Breast epithelium (tissue), 4 donors: ENCODE measurements around the gene RAPGEF4. TPM values are rescaled to one million over a fixed set of nuclear protein-coding genes. Genes with fewer than 3 reads are reported as not detected.

ENCODE experiments used
- DNase-seq, 2 donors: peaks; one replicate each; pipeline ENCODE4 v3.0.0-alpha.2; 2019; ENCODE audit warnings: low spot score in 2 of 2
- H3K27ac ChIP-seq, 2 donors: fragments of 200-600 bp; sonication (generic) in 1 of 2; one replicate each; pipeline ENCODE4 v1.5.1; 2016 to 2019; ENCODE audit warnings: mild to moderate bottlenecking in 1 of 2
- H3K27me3 ChIP-seq, 2 donors: fragments of 200-600 bp; sonication (generic) in 1 of 2; one replicate each; pipeline versions ENCODE4 v1.5.1 to v1.6.0; 2017 to 2019; ENCODE audit warnings: control low read depth in 1 of 2, mild to moderate bottlenecking in 1 of 2
- H3K36me3 ChIP-seq: fragments of 200-600 bp; one replicate; pipeline ENCODE4 v1.5.1; 2019
- H3K4me1 ChIP-seq, 2 donors: fragments of 200-600 bp; sonication (generic); one replicate each; pipeline ENCODE4 v1.5.1; 2016 to 2019; ENCODE audit warnings: control low read depth in 1 of 2
- H3K4me3 ChIP-seq, 3 donors: fragments of 200-600 bp; sonication (generic); 1 replicate in 2 of 3; 2 replicates in 1 of 3; pipeline ENCODE4 v1.5.1; 2016 to 2019; ENCODE audit warnings: mild to moderate bottlenecking in 3 of 3, moderate library complexity in 2 of 3
- H3K9me3 ChIP-seq, 2 donors: fragments of 200-600 bp; sonication (generic) in 1 of 2; one replicate each; pipeline ENCODE4 v1.5.1; 2016 to 2019; ENCODE audit warnings: control low read depth in 1 of 2
- POLR2A ChIP-seq: fragments of 450-650 bp; IDR thresholded peaks from one replicate; pipeline ENCODE4 v1.6.1; 2016; ENCODE audit warnings: antibody characterized with exemption, mild to moderate bottlenecking, moderate library complexity
- POLR2AphosphoS5 ChIP-seq, 3 donors: sonication (generic); formaldehyde crosslinking; IDR thresholded peaks; one replicate each; pipeline ENCODE4 v1.6.1; 2017; ENCODE audit warnings: antibody characterized with exemption in 3 of 3
- intact Hi-C: fragments of 100-400 bp; cut with DNase I; formaldehyde crosslinking; loops from one replicate; pipeline ENCODE4 v1.15.1; 2023; ENCODE audit warnings: low total_unique reads
- total RNA-seq, 3 donors: library from RNA; depleted of rRNA; stranded (reverse); fragments of >200 nt; gene quantifications; one replicate each; pipeline ENCODE4 v1.1.0, GENCODE V29; 2016
- TF ChIP-seq, protein P1 (sequence below), 3 donors: fragments of 450-650 bp; IDR thresholded peaks; one replicate each; pipeline ENCODE4 v1.5.1; 2016 to 2017; ENCODE audit warnings: antibody characterized with exemption in 3 of 3, mild to moderate bottlenecking in 3 of 3, moderate library complexity in 3 of 3

Gene RAPGEF4
- total RNA-seq, 3 donors from 2014 or later = 7.7 to 12.8 (median 11.6) TPM

DNA sequence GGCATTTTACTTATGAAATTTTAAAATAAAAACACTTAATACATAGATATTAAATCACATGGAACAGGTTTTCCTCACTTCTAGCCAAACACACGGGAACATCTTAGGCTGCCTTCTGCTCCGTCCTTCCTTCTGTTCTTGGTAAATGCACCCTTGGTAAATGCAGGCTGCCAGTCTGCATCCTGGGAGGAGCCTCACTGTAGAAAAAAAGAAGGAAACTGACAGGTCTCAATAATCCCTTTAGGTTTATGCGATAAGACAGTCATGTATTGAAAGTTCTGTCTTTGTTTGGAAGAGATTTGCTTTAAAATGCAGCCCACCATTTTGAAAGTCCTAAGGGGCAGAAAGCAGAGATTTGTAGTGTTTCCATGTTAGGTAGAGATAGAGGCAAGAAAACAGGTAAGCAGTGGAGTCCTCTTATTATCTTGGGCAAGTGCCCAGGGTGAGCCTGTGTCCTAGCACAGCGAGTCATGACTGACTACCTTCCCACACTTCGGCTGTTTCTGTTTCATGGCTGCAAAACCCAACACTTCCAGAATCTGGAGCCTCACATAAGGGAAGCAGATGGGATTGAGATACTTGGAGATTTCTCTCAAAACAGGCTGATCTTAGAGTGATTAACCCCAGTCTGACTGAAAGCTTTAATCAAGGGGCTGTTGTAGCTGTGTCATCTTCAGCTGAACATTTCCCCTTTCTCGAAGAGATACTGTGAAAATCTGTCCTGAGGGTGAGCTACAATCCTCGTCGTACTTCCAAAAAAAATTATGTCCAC is 208.6 kb downstream of the RAPGEF4 start:
- Histone ChIP-seq H3K27me3 (no peaks in the 10 kb centered on the region), H3K36me3 (no peaks in the 10 kb centered on the region), H3K27ac (peak overlapping the region; percentile 22), H3K9me3 (no peaks in the 10 kb centered on the region), H3K4me3 (no peak overlapping the region), H3K4me1 (no peaks in the 10 kb centered on the region)
- TF ChIP-seq POLR2AphosphoS5 (IDR thresholded peaks at IDR 0.05) (no peak), POLR2A (no peak)
- TF ChIP-seq, protein P1, sequence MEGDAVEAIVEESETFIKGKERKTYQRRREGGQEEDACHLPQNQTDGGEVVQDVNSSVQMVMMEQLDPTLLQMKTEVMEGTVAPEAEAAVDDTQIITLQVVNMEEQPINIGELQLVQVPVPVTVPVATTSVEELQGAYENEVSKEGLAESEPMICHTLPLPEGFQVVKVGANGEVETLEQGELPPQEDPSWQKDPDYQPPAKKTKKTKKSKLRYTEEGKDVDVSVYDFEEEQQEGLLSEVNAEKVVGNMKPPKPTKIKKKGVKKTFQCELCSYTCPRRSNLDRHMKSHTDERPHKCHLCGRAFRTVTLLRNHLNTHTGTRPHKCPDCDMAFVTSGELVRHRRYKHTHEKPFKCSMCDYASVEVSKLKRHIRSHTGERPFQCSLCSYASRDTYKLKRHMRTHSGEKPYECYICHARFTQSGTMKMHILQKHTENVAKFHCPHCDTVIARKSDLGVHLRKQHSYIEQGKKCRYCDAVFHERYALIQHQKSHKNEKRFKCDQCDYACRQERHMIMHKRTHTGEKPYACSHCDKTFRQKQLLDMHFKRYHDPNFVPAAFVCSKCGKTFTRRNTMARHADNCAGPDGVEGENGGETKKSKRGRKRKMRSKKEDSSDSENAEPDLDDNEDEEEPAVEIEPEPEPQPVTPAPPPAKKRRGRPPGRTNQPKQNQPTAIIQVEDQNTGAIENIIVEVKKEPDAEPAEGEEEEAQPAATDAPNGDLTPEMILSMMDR (IDR thresholded peaks at IDR 0.05) = no peak
- intact Hi-C loops = no loop called here
- DNase-seq = no peak

DNA sequence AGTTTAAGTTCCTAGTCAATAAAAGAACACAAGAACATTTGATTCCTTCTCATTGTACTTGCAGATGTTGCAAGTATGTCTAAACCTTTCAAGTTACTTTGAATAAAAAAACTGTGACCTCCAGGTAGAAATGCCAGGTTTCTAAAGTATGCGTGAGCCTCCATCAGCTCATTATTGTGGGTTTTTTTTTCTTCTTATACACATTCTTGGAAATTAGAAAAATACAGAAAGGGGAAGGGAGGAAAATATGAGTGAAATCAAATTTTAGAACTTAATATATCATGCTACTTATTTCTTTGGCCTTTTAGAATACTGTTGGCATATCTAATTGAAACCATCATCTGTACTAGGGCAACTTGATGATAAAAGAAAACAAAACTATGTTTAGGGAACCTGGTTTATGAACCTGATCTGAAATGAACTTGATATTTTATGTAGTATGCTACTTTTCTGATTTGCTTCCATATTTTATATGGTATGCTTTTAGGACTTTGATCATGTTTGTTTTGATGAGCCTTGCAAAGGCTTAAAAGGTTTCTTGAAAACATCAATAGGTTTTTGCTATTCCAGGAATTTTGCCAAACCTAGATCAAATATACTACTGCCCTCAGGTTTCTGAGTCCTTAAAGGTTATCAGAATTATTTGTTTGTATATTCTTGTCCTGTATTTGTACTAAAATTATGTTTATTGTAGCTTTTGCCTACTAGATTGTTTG is 209.3 kb downstream of the RAPGEF4 start:
- no peak for TF ChIP-seq POLR2A
- TF ChIP-seq, protein P1 (IDR thresholded peaks at IDR 0.05) = no peak
- TF ChIP-seq POLR2AphosphoS5 (IDR thresholded peaks at IDR 0.05) = no peak
- Histone ChIP-seq H3K27ac (peak overlapping the region in 1 of 2 donors; percentile 22), H3K27me3 (no peaks in the 10 kb centered on the region), H3K4me1 (no peaks in the 10 kb centered on the region), H3K4me3 (no peak overlapping the region), H3K9me3 (no peaks in the 10 kb centered on the region), H3K36me3 (no peaks in the 10 kb centered on the region)
- intact Hi-C loops = no loop called here
- DNase-seq = no peak

DNA sequence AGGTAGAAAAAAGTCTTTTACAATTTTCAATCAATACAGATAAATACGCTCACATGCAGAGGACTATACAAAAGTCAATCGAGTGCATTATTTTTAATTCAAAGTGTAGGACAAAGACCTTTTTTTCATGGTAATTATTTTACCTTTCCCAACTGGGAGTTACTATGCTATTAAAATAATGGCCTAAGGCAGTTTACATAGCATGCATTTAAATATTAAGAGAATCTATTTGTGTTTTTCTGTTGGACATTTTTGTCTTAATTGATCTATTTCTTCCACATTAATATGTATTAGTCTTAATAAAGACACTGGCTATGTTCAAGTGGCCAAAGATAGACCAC is 209.8 kb downstream of the RAPGEF4 start:
- TF ChIP-seq, protein P1 (IDR thresholded peaks at IDR 0.05) = no peak
- no peak for TF ChIP-seq POLR2AphosphoS5 (IDR thresholded peaks at IDR 0.05)
- no peak for TF ChIP-seq POLR2A
- Histone ChIP-seq H3K27ac (no peak overlapping the region), H3K4me3 (no peak overlapping the region), H3K27me3 (no peaks in the 10 kb centered on the region), H3K4me1 (no peaks in the 10 kb centered on the region), H3K36me3 (no peaks in the 10 kb centered on the region), H3K9me3 (no peaks in the 10 kb centered on the region)
- intact Hi-C loops = no loop called here
- no peak for DNase-seq

DNA sequence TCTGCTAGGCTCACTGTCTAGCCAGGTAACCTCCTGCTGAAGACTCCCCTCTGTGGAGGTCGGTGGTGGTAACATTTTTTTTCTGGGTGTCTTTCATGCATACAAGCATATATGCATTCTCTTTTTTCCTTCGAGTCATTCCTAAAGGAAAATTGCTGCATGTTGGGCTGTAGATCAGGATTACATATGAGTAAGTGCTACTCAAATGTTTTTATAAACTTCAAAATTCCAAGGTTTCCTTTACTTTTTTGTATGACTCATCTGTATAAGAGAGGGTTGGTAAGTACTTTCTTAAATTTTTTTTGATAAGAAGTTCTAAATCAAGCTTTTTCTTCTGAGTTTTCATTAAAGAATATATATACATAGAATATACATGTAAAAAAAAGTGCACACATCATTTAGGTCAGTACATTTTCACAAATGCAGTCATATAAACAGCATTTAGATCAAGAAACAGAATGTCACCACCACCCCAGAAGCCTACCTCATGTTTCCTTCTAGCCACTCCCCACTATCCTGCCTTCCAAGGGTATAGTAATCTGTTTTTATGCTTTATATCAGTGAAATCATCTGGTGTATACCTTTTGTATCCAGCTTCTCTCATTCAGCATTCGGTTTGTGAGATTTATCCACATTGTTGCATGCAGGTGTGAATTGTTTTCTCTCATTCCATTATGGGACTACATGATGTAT is 212.0 kb downstream of the RAPGEF4 start:
- Histone ChIP-seq H3K27me3 (no peaks in the 10 kb centered on the region), H3K36me3 (no peaks in the 10 kb centered on the region), H3K9me3 (no peaks in the 10 kb centered on the region), H3K27ac (no peak overlapping the region), H3K4me3 (no peak overlapping the region), H3K4me1 (no peaks in the 10 kb centered on the region)
- TF ChIP-seq POLR2AphosphoS5 (IDR thresholded peaks at IDR 0.05) = no peak
- TF ChIP-seq, protein P1 (IDR thresholded peaks at IDR 0.05) = no peak
- no peak for TF ChIP-seq POLR2A
- DNase-seq = no peak
- intact Hi-C loops = no loop called here

DNA sequence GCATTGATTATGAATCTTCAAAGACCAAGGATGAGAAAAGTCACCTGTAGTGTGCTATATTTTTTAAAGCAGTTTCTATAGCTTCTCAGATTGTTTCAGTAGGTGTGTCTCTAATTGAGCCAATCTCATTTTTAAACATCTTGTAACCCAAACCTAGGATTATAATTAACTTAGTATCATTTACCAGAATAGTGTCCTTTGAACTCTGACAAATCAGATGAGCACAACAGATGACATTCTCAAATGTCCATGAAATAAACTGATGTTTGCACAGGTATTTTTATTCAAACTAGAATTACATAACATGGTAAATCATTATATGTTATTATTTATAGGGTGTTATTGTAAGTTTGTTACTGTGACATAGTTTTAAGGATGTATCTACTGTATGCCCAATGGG is 213.9 kb downstream of the RAPGEF4 start:
- TF ChIP-seq POLR2A = no peak
- intact Hi-C loops = no loop called here
- no peaks in the 10 kb centered on the region for H3K27me3 ChIP-seq
- H3K27ac ChIP-seq = no peak overlapping the region
- no peaks in the 10 kb centered on the region for H3K4me1 ChIP-seq
- H3K4me3 ChIP-seq = no peak overlapping the region
- no peaks in the 10 kb centered on the region for H3K36me3 ChIP-seq
- no peak for DNase-seq
- H3K9me3 ChIP-seq = no peaks in the 10 kb centered on the region
